Bronchial epithelial cell (primary cell): ENCODE measurements around the gene TAGLN. TPM values are rescaled to one million over a fixed set of nuclear protein-coding genes. Genes with fewer than 3 reads are reported as not detected.

Source experiments
- DNase-seq: peaks from one replicate; pipeline ENCODE4 v3.0.0-alpha.2; 2010; ENCODE audit warnings: low read depth
- FAIRE-seq: peaks from 2 replicates; lab custom pipeline; 2011; peaks lifted over from hg19 to GRCh38; lab: Jason Lieb, UNC
- H3K27me3 ChIP-seq: 2 replicates; pipeline ENCODE4 v1.5.1; 2011; ENCODE audit warnings: low read length; ENCODE audit not compliant: control insufficient read depth, insufficient read depth
- H3K36me3 ChIP-seq: 2 replicates; pipeline ENCODE4 v1.5.1; 2011; ENCODE audit warnings: low read length; ENCODE audit not compliant: control insufficient read depth, insufficient read depth
- H3K4me3 ChIP-seq: 2 replicates; pipeline ENCODE4 v1.5.1; 2011; ENCODE audit warnings: mild to moderate bottlenecking, low read depth, low read length, control low read depth
- total RNA-seq: library from RNA; depleted of rRNA; stranded (reverse); fragments of >200 nt; gene quantifications from 2 replicates; pipeline ENCODE4 v1.2.1, GENCODE V29; 2014
- TF ChIP-seq, protein P1 (sequence below): IDR thresholded peaks from 2 replicates; pipeline ENCODE4 v1.5.1; 2011; ENCODE audit warnings: mild to moderate bottlenecking, moderate library complexity, low read length, control low read depth, inconsistent platforms; ENCODE audit not compliant: insufficient read depth, severe bottlenecking

The TAGLN gene
- total RNA-seq, 1 donor from 2014 or later: 12.4 TPM

- FAIRE-seq: peak; percentile 23
These were observed 22.8 kb downstream of the TAGLN start for GRCh38 chr11:117221775-117222517.

GRCh38 chr11:117222991-117223740 lies 24.0 kb downstream of the TAGLN start:
- DNase-seq: no peak
- no peaks in the 10 kb centered on the region for H3K27me3 ChIP-seq
- no peak for FAIRE-seq
- TF ChIP-seq, protein P1, sequence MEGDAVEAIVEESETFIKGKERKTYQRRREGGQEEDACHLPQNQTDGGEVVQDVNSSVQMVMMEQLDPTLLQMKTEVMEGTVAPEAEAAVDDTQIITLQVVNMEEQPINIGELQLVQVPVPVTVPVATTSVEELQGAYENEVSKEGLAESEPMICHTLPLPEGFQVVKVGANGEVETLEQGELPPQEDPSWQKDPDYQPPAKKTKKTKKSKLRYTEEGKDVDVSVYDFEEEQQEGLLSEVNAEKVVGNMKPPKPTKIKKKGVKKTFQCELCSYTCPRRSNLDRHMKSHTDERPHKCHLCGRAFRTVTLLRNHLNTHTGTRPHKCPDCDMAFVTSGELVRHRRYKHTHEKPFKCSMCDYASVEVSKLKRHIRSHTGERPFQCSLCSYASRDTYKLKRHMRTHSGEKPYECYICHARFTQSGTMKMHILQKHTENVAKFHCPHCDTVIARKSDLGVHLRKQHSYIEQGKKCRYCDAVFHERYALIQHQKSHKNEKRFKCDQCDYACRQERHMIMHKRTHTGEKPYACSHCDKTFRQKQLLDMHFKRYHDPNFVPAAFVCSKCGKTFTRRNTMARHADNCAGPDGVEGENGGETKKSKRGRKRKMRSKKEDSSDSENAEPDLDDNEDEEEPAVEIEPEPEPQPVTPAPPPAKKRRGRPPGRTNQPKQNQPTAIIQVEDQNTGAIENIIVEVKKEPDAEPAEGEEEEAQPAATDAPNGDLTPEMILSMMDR: no peak
- peaks cover 42% of the 10 kb centered on the region for H3K36me3 ChIP-seq
- no peak overlapping the region for H3K4me3 ChIP-seq

More at GRCh38 chr11:117221775-117222517, 22.8 kb downstream of the TAGLN start:
- H3K27me3 ChIP-seq: no peaks in the 10 kb centered on the region
- H3K36me3 ChIP-seq: peaks cover 50% of the 10 kb centered on the region
- peak; percentile 27 for DNase-seq
- H3K4me3 ChIP-seq: no peak overlapping the region
- TF ChIP-seq, protein P1: no peak

GRCh38 chr11:117223741-117224689 lies 24.8 kb downstream of the TAGLN start:
- FAIRE-seq (no peak), DNase-seq (no peak)
- Histone ChIP-seq H3K27me3 (no peaks in the 10 kb centered on the region), H3K36me3 (peaks cover 35% of the 10 kb centered on the region), H3K4me3 (no peak overlapping the region)
- TF ChIP-seq, protein P1: no peak

DNA sequence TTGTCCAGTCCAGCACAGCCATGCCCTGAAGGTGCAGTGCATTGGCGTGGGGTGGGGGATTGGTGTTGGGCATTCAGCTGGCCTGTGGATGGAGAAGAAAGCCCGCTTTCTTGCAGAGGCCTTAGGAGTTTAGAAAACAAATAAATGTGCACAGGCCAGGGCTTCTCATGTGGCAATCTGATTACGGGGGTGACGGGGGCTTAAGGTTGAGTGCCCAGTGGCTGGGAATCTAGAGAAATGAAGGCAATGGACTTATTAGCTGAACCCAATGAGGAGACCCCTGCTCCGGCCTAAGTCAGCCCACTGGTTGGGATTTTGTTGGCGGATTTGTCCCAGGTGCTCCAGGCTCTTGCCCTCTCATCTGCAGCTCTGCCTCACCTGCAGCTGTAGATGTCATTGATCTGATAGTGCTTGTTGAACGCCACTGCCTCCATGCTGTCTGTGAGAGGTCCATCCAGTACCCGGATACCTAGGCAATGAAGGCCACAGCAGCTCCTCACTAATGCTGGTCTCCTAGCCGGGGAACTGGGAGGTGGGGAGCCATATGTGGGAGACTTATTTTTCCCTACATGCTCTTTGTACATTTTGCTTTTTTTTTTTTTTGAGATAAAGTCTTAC lies 26.5 kb downstream of the TAGLN start:
- DNase-seq: no peak

More for the DNA sequence above, 26.5 kb downstream of the TAGLN start:
- no peak for FAIRE-seq
- no peaks in the 10 kb centered on the region for H3K27me3 ChIP-seq
- no peak overlapping the region for H3K4me3 ChIP-seq
- peaks cover 35% of the 10 kb centered on the region for H3K36me3 ChIP-seq
- TF ChIP-seq, protein P1: no peak
